GM12878 (cell line): Measurements from ENCODE around the gene CNGB1.

Source experiments
- CREB1 ChIP-seq: IDR thresholded peaks from 2 replicates; pipeline ENCODE4 v1.6.1; 2012; ENCODE audit warnings: low read depth, mild to moderate bottlenecking, inconsistent platforms
- CTCF ChIP-seq, 3 experiments: IDR thresholded peaks in 2 of 3; conservative IDR thresholded peaks in 1 of 3; 2 replicates each; pipeline ENCODE4 v1.5.1; 2011; ENCODE audit warnings: low read depth in 3 of 3, low read length in 3 of 3, mild to moderate bottlenecking in 3 of 3, control low read depth in 2 of 3, moderate library complexity in 2 of 3, inconsistent platforms in 1 of 3, mixed read lengths in 1 of 3; ENCODE audit not compliant: control insufficient read depth in 2 of 3, insufficient read depth in 1 of 3; ENCODE audit errors: extremely low read depth in 1 of 3
- EZH2 ChIP-seq: IDR thresholded peaks from 2 replicates; pipeline ENCODE4 v1.6.1; 2012; ENCODE audit warnings: low read depth, mild to moderate bottlenecking, control low read depth, inconsistent platforms, low read length, borderline replicate concordance; ENCODE audit not compliant: control insufficient read depth
- NFYB ChIP-seq: IDR thresholded peaks from 2 replicates; pipeline ENCODE4 v1.6.1; 2011; ENCODE audit warnings: low read depth, mild to moderate bottlenecking, low read length, improper control_type of control experiment, moderate library complexity; ENCODE audit not compliant: insufficient read depth
- NR2C1 ChIP-seq: fragments of 450-650 bp; IDR thresholded peaks from 2 replicates; pipeline ENCODE4 v1.6.1; 2017; ENCODE audit warnings: antibody characterized with exemption, mild to moderate bottlenecking, moderate library complexity

GRCh38 chr16:57889522-57889921 is 81.4 kb downstream of the CNGB1 start:
- no peak for TF ChIP-seq CREB1
- no peak for TF ChIP-seq NR2C1
- TF ChIP-seq NFYB = no peak
- no peak for TF ChIP-seq CTCF (IDR thresholded peaks at IDR 0.05 in 2 of 3, conservative IDR thresholded peaks at IDR 0.05 in 1 of 3; ENCODE audit: control insufficient read depth in 2 of 3, extremely low read depth in 1 of 3, insufficient read depth in 1 of 3, low read depth in 3 of 3, low read length in 3 of 3)
- no peak for TF ChIP-seq EZH2
